Measurements from ENCODE around the gene NFATC3.

NFATC3 gene

GRCh38 chr16:68083861-68084503 is 1.2 kb upstream of the NFATC3 start:
- DNase-seq (ENCODE audit: low read depth) = no peak
- H3K4me3 ChIP-seq (replicated peaks; ENCODE audit: low read depth, low read length) = peak overlapping the region; percentile 54
- TF ChIP-seq CTCF (IDR thresholded peaks at IDR 0.05; ENCODE audit: low read length, missing control alignments) = no peak

GRCh38 chr16:68084504-68085258 is 489 bp upstream of the NFATC3 start:
- H3K4me3 ChIP-seq (replicated peaks; ENCODE audit: low read depth, low read length) = peak overlapping the region; percentile 54
- peak; percentile 61 for DNase-seq (ENCODE audit: low read depth)
- no peak for TF ChIP-seq CTCF (IDR thresholded peaks at IDR 0.05; ENCODE audit: low read length, missing control alignments)

DNA sequence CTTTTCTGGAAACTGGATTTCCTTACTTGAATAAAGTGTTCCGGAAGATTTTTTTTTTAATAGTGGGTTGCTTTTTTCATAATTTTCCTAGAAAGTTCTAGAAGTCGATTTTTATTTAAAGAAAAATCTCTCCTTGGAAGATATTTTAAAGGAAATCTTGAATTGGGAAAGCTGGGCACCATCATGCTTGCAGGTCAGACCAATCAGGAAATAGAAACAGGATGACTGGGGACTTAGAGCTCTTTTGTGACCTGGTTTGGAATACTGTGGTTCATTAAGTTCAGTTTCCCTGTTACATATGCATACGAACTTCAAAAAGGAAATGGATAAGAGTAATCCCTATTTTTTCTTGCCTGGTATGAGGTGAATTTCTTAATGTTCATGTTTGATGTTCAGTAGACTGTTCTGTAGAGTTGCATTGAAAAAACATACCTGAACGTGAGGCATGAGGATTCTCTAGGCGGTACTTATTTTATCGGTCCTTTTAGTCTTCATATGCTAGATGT is 1.2 kb downstream of the NFATC3 start:
- peak; percentile 44 for DNase-seq (ENCODE audit: low read depth)
- no peak for TF ChIP-seq CTCF (IDR thresholded peaks at IDR 0.05; ENCODE audit: low read length, missing control alignments)
- peak overlapping the region; percentile 85 for H3K4me3 ChIP-seq (replicated peaks; ENCODE audit: low read depth, low read length)

- TF ChIP-seq CTCF (IDR thresholded peaks at IDR 0.05; ENCODE audit: low read length, missing control alignments) = no peak
- no peak for DNase-seq (ENCODE audit: low read depth)
- peak overlapping the region; percentile 85 for H3K4me3 ChIP-seq (replicated peaks; ENCODE audit: low read depth, low read length)
Observed at GRCh38 chr16:68086860-68087268, 1.7 kb downstream of the NFATC3 start.

DNA sequence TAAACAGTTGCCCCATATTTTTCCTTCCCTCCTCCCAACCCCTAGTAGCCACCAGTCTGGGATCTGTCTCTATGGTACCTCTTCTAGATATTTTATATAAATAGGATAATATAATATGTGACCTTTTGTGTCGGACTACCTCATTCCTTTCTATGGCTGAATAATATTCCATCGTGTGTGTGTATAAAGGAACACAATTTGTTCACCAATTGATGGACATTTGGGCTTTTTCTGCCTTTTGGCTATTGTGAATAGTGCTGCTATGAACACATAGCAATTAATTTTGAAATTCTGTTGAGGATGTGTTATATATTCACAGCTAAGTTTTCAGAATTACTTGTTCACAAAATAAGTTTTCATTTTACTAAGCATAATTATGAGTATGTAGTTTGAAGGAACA is 2.5 kb downstream of the NFATC3 start:
- no peak for DNase-seq (ENCODE audit: low read depth)
- H3K4me3 ChIP-seq (replicated peaks; ENCODE audit: low read depth, low read length) = peak overlapping the region; percentile 85
- no peak for TF ChIP-seq CTCF (IDR thresholded peaks at IDR 0.05; ENCODE audit: low read length, missing control alignments)

GRCh38 chr16:68088130-68088972 is 3.2 kb downstream of the NFATC3 start:
- no peak for DNase-seq (ENCODE audit: low read depth)

More at GRCh38 chr16:68088130-68088972, 3.2 kb downstream of the NFATC3 start:
- TF ChIP-seq CTCF (IDR thresholded peaks at IDR 0.05; ENCODE audit: low read length, missing control alignments) = no peak
- H3K4me3 ChIP-seq (replicated peaks; ENCODE audit: low read depth, low read length) = no peak overlapping the region
